ENCODE data around the gene TTLL3.
"Not testable (repeated sequence)": the region's sequence is repeated elsewhere in the genome, so short reads cannot be mapped to it uniquely, and the experiment has no call there.

TTLL3 gene

GRCh38 chr3:9843715-9844438 lies 33.8 kb downstream of the TTLL3 start, which contains the start of gene RPUSD3:
Gene RPUSD3, minus strand, starts transcription at chr3:9844008. Its CDS starts 18 bp downstream, at chr3:9843990.
- peak within 1 kb of the TSS; percentile 80 to 84 for H3K27ac ChIP-seq
- H3K4me1 ChIP-seq: peaks cover 0 to 16% (median 12%) of the 10 kb centered on the region in 4 donors
- H3K9me3 ChIP-seq: no peaks in the 10 kb centered on the region
- DNase-seq: peak; percentile 98 to 99
- no peaks in the 10 kb centered on the region for H3K27me3 ChIP-seq
- H3K36me3 ChIP-seq: peaks cover 18 to 31% (median 21%) of the 10 kb centered on the region in 3 donors
- TF ChIP-seq, protein P1, sequence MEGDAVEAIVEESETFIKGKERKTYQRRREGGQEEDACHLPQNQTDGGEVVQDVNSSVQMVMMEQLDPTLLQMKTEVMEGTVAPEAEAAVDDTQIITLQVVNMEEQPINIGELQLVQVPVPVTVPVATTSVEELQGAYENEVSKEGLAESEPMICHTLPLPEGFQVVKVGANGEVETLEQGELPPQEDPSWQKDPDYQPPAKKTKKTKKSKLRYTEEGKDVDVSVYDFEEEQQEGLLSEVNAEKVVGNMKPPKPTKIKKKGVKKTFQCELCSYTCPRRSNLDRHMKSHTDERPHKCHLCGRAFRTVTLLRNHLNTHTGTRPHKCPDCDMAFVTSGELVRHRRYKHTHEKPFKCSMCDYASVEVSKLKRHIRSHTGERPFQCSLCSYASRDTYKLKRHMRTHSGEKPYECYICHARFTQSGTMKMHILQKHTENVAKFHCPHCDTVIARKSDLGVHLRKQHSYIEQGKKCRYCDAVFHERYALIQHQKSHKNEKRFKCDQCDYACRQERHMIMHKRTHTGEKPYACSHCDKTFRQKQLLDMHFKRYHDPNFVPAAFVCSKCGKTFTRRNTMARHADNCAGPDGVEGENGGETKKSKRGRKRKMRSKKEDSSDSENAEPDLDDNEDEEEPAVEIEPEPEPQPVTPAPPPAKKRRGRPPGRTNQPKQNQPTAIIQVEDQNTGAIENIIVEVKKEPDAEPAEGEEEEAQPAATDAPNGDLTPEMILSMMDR (IDR thresholded peaks at IDR 0.05): no peak
- intact Hi-C loops (cut with DNase I; ENCODE audit: low total_unique reads): loop anchor here (5.0 to 10.0 kb wide), 2 partner anchors 73 to 101 kb away; partner anchors contain the start of gene IL17RC
- H3K4me3 ChIP-seq: peak within 1 kb of the TSS; percentile 61 to 85

GRCh38 chr3:9846231-9846630 lies 36.2 kb downstream of the TTLL3 start:
- intact Hi-C loops (cut with DNase I; ENCODE audit: low total_unique reads): loop anchor here (10.0 kb wide), 1 partner anchor 99 kb away; no protein-coding TSS in a partner anchor
- Histone ChIP-seq H3K9me3 (no peaks in the 10 kb centered on the region), H3K4me3 (no peak overlapping the region), H3K36me3 (peaks cover 5 to 10% (median 7%) of the 10 kb centered on the region in 3 donors), H3K27me3 (no peaks in the 10 kb centered on the region), H3K27ac (no peak overlapping the region), H3K4me1 (peaks cover 0 to 16% (median 12%) of the 10 kb centered on the region in 4 donors)
- TF ChIP-seq, protein P1 (IDR thresholded peaks at IDR 0.05): no peak
- no peak for DNase-seq

- Histone ChIP-seq H3K4me1 (peaks cover 0 to 16% (median 12%) of the 10 kb centered on the region in 4 donors), H3K4me3 (no peak overlapping the region), H3K36me3 (peaks cover 0 to 2% (median 0%) of the 10 kb centered on the region in 3 donors), H3K27ac (no peak overlapping the region), H3K9me3 (no peaks in the 10 kb centered on the region), H3K27me3 (no peaks in the 10 kb centered on the region)
- TF ChIP-seq, protein P1 (IDR thresholded peaks at IDR 0.05): no peak
- intact Hi-C loops (cut with DNase I; ENCODE audit: low total_unique reads): loop anchor here (10.0 kb wide), 1 partner anchor 98 kb away; no protein-coding TSS in a partner anchor
- DNase-seq: no peak
These were observed 36.9 kb downstream of the TTLL3 start for GRCh38 chr3:9846931-9847488.

DNA sequence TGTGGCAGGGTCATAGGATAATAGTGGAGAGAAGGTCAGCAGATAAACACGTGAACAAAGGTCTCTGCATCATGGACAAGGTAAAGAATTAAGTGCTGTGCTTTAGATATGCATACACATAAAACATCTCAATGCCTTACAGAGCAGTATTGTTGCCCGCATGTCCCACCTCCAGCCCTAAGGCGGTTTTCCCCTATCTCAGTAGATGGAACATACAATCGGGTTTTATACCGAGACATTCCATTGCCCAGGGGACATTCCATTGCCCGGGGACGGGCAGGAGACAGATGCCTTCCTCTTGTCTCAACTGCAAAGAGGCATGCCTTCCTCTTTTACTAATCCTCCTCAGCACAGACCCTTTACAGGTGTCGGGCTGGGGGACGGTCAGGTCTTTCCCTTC lies 37.8 kb downstream of the TTLL3 start:
- H3K36me3 ChIP-seq, H3K27ac ChIP-seq, H3K27me3 ChIP-seq, H3K9me3 ChIP-seq, DNase-seq, H3K4me1 ChIP-seq, H3K4me3 ChIP-seq: not testable (repeated sequence)
- intact Hi-C loops (cut with DNase I; ENCODE audit: low total_unique reads): loop anchor here (10.0 kb wide), 1 partner anchor 97 kb away; no protein-coding TSS in a partner anchor

GRCh38 chr3:9848860-9849259 lies 38.8 kb downstream of the TTLL3 start:
- H3K4me1 ChIP-seq, H3K36me3 ChIP-seq, DNase-seq, H3K27me3 ChIP-seq, H3K27ac ChIP-seq, H3K9me3 ChIP-seq, H3K4me3 ChIP-seq: not testable (repeated sequence)
- intact Hi-C loops (cut with DNase I; ENCODE audit: low total_unique reads): loop anchor here (10.0 kb wide), 1 partner anchor 96 kb away; no protein-coding TSS in a partner anchor
- TF ChIP-seq, protein P1 (IDR thresholded peaks at IDR 0.05): peak; percentile 47 to 51

DNA sequence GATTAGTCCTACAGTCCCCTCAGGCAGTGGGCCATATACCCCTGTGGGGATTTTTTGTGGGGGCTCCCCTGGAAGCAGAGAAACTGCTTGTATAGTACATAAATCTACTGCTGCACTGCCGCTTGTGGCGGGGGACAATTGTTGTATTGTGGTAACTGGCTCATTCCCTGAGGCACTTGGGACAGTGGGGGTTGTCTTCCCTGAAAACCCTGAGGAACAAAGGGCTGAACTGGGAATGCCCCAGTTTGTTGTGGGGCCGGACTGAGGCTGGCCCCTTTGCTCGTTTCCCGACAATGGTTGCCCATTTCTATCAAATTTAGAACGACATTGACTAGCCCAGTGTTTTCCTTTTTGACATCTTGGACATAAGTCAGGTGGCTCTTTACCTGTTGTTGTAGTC lies 41.3 kb downstream of the TTLL3 start:
- H3K9me3 ChIP-seq, H3K27ac ChIP-seq, H3K36me3 ChIP-seq, H3K4me3 ChIP-seq, H3K4me1 ChIP-seq, H3K27me3 ChIP-seq, DNase-seq: not testable (repeated sequence)
- intact Hi-C loops (cut with DNase I; ENCODE audit: low total_unique reads): loop anchor here (5.0 kb wide), 1 partner anchor 61 kb away; no protein-coding TSS in a partner anchor

DNA sequence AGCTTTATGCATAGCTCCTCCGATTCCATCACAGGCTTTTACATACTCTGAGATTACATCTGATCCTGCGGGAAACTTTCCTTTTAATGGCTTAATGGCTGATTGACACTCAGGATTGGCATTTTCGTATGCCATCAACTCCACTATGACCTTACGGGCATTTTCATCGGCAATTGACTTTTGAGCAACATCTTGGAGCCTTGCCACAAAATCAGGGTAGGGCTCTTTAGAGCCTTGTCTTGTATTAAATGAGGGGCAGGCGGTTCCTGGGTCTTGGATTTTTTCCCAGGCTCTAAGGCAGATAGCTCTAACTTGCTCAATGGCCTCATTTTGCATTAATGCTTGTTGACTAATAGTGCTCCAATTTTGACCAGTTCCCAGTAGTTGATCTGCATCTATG lies 41.9 kb downstream of the TTLL3 start:
- not testable (repeated sequence) for DNase-seq, H3K4me3 ChIP-seq, H3K36me3 ChIP-seq, H3K4me1 ChIP-seq, H3K27me3 ChIP-seq, H3K27ac ChIP-seq, H3K9me3 ChIP-seq
- intact Hi-C loops (cut with DNase I; ENCODE audit: low total_unique reads): loop anchor here (5.0 kb wide), 1 partner anchor 60 kb away; no protein-coding TSS in a partner anchor
